Articular chondrocyte of knee joint (primary cell): ENCODE data around the gene NFE2L1. TPM values are rescaled to one million over a fixed set of nuclear protein-coding genes. Genes with fewer than 3 reads are reported as not detected.

ENCODE experiments used
- small RNA-seq: library from RNA; depleted of rRNA; stranded (forward); fragments of <200 nt; gene quantifications from one replicate; pipeline ENCODE3, GENCODE V24; 2012
- total RNA-seq: library from RNA; depleted of rRNA; stranded (reverse); fragments of >200 nt; gene quantifications from 2 replicates; pipeline ENCODE4 v1.2.3, GENCODE V29; 2012

The NFE2L1 gene, protein sequence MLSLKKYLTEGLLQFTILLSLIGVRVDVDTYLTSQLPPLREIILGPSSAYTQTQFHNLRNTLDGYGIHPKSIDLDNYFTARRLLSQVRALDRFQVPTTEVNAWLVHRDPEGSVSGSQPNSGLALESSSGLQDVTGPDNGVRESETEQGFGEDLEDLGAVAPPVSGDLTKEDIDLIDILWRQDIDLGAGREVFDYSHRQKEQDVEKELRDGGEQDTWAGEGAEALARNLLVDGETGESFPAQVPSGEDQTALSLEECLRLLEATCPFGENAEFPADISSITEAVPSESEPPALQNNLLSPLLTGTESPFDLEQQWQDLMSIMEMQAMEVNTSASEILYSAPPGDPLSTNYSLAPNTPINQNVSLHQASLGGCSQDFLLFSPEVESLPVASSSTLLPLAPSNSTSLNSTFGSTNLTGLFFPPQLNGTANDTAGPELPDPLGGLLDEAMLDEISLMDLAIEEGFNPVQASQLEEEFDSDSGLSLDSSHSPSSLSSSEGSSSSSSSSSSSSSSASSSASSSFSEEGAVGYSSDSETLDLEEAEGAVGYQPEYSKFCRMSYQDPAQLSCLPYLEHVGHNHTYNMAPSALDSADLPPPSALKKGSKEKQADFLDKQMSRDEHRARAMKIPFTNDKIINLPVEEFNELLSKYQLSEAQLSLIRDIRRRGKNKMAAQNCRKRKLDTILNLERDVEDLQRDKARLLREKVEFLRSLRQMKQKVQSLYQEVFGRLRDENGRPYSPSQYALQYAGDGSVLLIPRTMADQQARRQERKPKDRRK
- 150 and 167 TPM in 2 replicates for total RNA-seq

DNA sequence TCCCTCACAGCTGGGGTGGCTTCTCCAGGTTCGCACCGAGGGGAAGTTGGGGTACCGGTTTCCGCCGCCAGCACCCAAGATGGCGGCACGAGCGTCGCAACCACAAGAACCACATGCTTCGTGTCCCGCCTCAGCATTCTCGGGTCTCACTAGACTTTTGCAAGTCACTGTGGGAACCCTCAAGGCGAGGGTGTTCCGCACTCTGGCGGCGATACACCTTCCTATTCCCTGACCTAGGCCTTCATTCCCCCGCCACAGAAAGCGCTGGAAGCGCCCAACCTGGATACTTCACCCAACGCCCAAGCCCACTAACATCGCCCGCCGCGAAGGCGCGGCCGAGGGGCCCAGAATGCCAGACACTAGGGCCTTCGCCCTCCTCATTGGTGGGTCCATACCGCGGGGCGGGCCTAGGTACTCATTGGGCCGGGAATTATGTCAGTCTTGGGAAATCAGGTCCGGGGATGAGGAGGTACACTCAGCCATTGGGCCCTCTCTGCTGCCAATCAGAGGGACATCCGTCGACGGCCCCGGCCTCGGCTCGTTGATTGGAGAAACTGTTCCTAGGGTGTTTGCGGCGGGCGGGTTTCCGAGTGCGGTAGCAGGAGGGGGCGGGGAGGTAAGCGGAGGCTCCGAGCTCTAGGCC lies at the start of gene NFE2L1:
TSS of gene NFE2L1 (plus strand) at position 619 of the 643 bp plus-strand sequence. CDS start 2,760 bp downstream, outside the sequence.

DNA sequence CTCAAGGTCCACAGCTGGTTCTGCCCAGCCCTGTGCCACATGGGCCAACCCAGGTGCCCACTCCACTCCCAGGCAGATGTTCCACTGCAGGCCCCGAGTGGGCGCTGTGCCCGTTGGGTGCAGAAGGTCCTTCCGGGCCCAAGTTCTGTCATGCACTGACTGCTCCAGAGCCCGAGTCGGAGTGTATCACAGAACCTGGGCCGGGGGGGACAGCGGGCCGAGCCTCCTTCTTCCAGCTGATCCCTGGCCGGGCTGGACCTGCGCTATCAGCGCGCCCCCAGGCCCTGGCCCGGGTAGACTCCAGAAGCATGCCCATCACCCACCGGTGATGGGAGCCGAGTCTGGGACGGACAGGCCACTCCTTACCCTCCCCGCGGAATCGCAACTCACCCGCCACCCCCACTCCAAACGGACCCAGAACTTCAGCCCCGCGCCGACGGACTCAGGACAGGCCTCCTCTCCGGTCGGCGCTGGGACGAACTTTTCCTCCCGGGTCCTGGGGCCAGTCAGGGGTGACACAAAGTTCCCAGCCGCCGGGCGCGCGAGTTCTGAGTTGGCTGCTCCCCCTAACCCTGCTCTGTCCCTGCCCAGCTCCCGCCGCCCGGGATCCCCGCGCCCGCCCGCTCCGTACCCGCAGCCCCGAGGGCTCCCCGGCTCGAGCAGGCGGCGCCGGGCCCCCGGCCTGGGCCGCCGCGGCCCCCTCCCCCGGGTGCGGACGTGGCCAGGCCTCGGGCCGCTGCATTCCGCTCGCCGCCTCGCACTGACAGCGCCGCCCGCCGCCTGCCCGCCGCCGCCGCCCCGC lies 10.9 kb upstream of the NFE2L1 start, which contains the start of gene COPZ2:
TSS of gene COPZ2 (minus strand) at position 762 of the 802 bp plus-strand sequence. CDS start at position 742, 20 bp downstream.

DNA sequence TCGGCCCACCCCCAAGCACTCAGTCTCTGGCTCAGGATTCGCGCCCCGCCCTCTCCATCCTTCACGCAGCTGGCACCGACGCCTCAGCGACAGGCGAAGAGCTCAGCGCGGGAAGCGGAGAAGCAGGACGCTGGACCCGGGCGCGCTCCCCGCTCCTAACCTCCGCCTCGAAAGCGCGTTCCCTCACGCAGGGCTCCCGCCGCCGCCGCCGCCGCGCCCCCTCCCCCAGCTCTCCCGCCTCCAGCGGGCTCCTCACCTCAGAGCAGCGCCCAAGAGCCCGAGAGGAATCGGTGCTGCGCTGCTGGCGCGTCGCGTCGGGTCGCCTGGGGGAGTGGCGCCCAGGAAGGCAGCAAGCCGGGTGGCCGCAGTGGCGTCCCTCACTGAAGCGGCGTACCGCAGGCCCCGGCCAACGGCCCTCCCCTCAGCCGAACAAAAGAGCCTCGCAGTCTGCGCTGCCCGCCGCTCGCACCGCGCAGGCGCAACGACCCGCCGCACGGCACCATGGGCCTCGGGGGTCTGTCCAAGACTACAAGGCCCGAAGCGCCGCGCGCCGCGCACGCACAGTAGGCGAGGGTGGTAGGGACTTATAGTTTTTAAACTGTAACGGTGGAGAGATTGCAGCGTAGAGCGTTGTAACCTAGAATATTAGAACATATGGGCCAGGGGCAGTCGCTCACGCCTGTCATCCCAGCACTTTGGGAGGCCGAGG lies 53.0 kb downstream of the NFE2L1 start, which contains the start of gene CBX1:
TSS of gene CBX1 (minus strand) at position 467 of the 709 bp plus-strand sequence. CDS start 24,474 bp downstream, outside the sequence.

DNA sequence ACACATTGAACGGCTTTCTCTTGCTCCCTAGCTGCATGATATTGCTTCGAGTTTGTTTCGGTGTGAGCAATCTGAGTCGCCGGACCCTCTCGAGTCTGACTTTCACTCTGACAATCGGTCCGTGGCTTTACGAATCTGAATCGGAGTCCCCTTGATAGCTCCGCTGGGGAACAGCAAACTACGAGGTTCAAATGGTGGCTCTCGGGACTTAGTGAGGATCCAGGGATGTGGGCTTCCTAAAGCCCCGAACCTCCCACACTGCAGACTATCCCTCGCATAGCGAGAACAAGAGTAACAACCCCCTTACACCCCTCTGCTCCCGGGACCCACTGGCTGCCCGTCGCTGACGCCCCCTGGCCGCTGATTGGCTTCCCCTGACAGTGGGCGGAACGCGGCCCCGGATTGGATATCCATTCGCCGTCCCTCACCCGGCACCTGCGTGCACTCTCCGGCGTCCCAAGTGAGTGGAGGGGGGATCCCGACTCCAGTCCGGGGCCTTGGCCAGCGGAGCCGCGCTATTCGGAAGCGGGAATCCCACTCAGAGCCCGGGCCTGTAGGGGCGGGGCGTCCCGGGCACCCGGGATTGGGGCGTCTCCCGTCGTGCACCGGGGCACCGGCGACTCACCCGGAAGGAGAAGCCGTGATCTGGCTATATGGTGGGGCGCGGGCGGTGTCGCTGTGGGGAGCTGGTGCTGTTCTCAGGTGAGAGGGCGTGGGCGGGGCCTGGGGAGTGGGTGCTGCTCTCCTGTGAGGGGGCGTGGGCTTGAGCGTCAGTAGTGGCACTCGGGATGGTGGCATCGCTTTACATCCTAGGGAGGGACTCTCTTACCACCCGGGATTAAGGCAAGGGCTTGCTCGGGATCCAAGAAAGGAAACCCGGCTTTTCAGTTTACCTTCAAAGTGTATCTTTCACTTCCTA lies 59.2 kb downstream of the NFE2L1 start, which contains the start of gene SNX11:
TSS of gene SNX11 (plus strand) at position 630 of the 919 bp plus-strand sequence. CDS start 4,278 bp downstream, outside the sequence.

Small RNA genes within 50 kb of the gene (small RNA-seq; reads per million reads assigned to genes)
- gene AC004477.2 (not detected), gene MIR152 (6,382 reads per million, percentile 100 among the genes with 10 or more reads in this experiment), gene RNU6-1201P (not detected)

Other genes starting within 250 kb of the NFE2L1 start
- gene OSBPL7, start 226.6 kb upstream of the NFE2L1 start, total RNA-seq, result 6.8 and 9.5 TPM in 2 replicates
- gene MRPL10, start 216.8 kb upstream of the NFE2L1 start, total RNA-seq, result 31.5 and 33.6 TPM in 2 replicates
- 0.11 and 0.13 TPM in 2 replicates for gene LRRC46, start 216.7 kb upstream of the NFE2L1 start, total RNA-seq
- gene SCRN2, start 207.1 kb upstream of the NFE2L1 start, total RNA-seq, result 29.4 and 36.5 TPM in 2 replicates
- gene SP6, start 197.2 kb upstream of the NFE2L1 start, total RNA-seq, result 0.22 and 0.26 TPM in 2 replicates
- 2.2 and 2.6 TPM in 2 replicates for gene SP2, start 152.1 kb upstream of the NFE2L1 start, total RNA-seq
- gene PNPO, start 106.8 kb upstream of the NFE2L1 start, total RNA-seq, result 46.6 and 47.6 TPM in 2 replicates
- gene PRR15L, start 90.5 kb upstream of the NFE2L1 start, total RNA-seq, result 0.11 TPM in 1 of 2 replicates, not detected in the other
- gene CDK5RAP3, start 77.2 kb upstream of the NFE2L1 start, total RNA-seq, result 51.1 and 55.5 TPM in 2 replicates
- gene COPZ2, start 10.6 kb upstream of the NFE2L1 start, total RNA-seq, result 174 and 180 TPM in 2 replicates
- gene CBX1, start 53.1 kb downstream of the NFE2L1 start, total RNA-seq, result 52.4 and 53.0 TPM in 2 replicates
- gene SNX11, start 59.4 kb downstream of the NFE2L1 start, total RNA-seq, result 11.9 and 12.1 TPM in 2 replicates